IMR-90 (cell line): ENCODE data around the gene MAPKAPK2. TPM values are rescaled to one million over a fixed set of nuclear protein-coding genes. Genes with fewer than 3 reads are reported as not detected.

ENCODE experiments used
- ATAC-seq: fragments of 200-7000 bp; cut with Tn5 transposase; 2 replicates; pipeline ENCODE4 v1.9.1; 2020; ENCODE audit warnings: low read depth, mild to moderate bottlenecking, moderate library complexity
- BruUV-seq: library from RNA; stranded (reverse); fragments of 400-500 nt; replicated peaks from 2 replicates; lab custom pipeline; 2021; lab: Mats Ljungman, UMichigan
- CTCF ChIA-PET: fragments of 300-600 bp; formaldehyde crosslinking; extraction: SDS; loops from one replicate; lab custom pipeline; 2021; ENCODE audit warnings: antibody characterized with exemption; lab: Yijun Ruan, JAX
- POLR2A ChIA-PET: fragments of 300-600 bp; sonication (Branson Sonifier 250); formaldehyde crosslinking; loops from one replicate; lab custom pipeline; 2022; ENCODE audit warnings: antibody characterized with exemption; ENCODE audit not compliant: unreplicated experiment; lab: Charles Lee
- DNase-seq: peaks from one replicate; pipeline ENCODE4 v3.0.0; 2013
- H2AFZ ChIP-seq: replicated peaks from 2 replicates; pipeline ENCODE3; 2013; ENCODE audit warnings: low read length, mild to moderate bottlenecking; ENCODE audit not compliant: poor library complexity
- H2AK5ac ChIP-seq: 2 replicates; pipeline ENCODE4 v1.6.1; 2013; ENCODE audit warnings: low read depth, low read length, inconsistent platforms
- H2AK9ac ChIP-seq: replicated peaks from 2 replicates; pipeline ENCODE3; 2013; ENCODE audit warnings: mild to moderate bottlenecking, low read depth, low read length, moderate library complexity; ENCODE audit not compliant: poor library complexity
- H2BK120ac ChIP-seq: 2 replicates; pipeline ENCODE4 v1.6.1; 2013; ENCODE audit warnings: low read depth, low read length, inconsistent platforms
- H2BK15ac ChIP-seq: 3 replicates; pipeline ENCODE4 v1.6.1; 2013; ENCODE audit warnings: low read depth, low read length, inconsistent platforms
- H2BK20ac ChIP-seq: 2 replicates; pipeline ENCODE4 v1.6.1; 2013; ENCODE audit warnings: low read depth, mild to moderate bottlenecking, inconsistent platforms, low read length, moderate library complexity
- H2BK5ac ChIP-seq: 2 replicates; pipeline ENCODE4 v1.6.1; 2013; ENCODE audit warnings: mild to moderate bottlenecking, low read depth, low read length, inconsistent platforms; ENCODE audit not compliant: poor library complexity, severe bottlenecking
- H3K14ac ChIP-seq: replicated peaks from 2 replicates; pipeline ENCODE4 v1.6.1; 2013; ENCODE audit warnings: low read depth, low read length, inconsistent platforms
- H3K18ac ChIP-seq: 2 replicates; pipeline ENCODE4 v1.6.1; 2013; ENCODE audit warnings: low read depth, low read length, control low read depth
- H3K23ac ChIP-seq: 2 replicates; pipeline ENCODE4 v1.6.1; 2013; ENCODE audit warnings: low read depth, low read length, inconsistent platforms
- H3K27ac ChIP-seq: 2 replicates; pipeline ENCODE4 v1.5.1; 2013; ENCODE audit warnings: mild to moderate bottlenecking, control low read depth, low read length; ENCODE audit not compliant: insufficient read depth
- H3K27me3 ChIP-seq: 2 replicates; pipeline ENCODE4 v1.6.1; 2013; ENCODE audit warnings: low read length; ENCODE audit not compliant: control insufficient read depth, insufficient read depth
- H3K36me3 ChIP-seq: 2 replicates; pipeline ENCODE4 v1.6.1; 2013; ENCODE audit warnings: low read length, mixed read lengths; ENCODE audit not compliant: control insufficient read depth, insufficient read depth
- H3K4ac ChIP-seq: 2 replicates; pipeline ENCODE4 v1.6.1; 2013; ENCODE audit warnings: low read depth, low read length, inconsistent platforms
- H3K4me1 ChIP-seq: 2 replicates; pipeline ENCODE4 v1.6.1; 2013; ENCODE audit warnings: low read length, mixed read lengths; ENCODE audit not compliant: control insufficient read depth, insufficient read depth
- H3K4me2 ChIP-seq: 2 replicates; pipeline ENCODE4 v1.6.1; 2013; ENCODE audit warnings: low read depth, mild to moderate bottlenecking, control low read depth, low read length, moderate library complexity
- H3K4me3 ChIP-seq: 2 replicates; pipeline ENCODE4 v1.5.1; 2013; ENCODE audit warnings: low read depth, mild to moderate bottlenecking, control low read depth, low read length, moderate library complexity; ENCODE audit not compliant: insufficient read depth
- H3K56ac ChIP-seq: 2 replicates; pipeline ENCODE4 v1.6.1; 2013; ENCODE audit warnings: low read length, inconsistent platforms; ENCODE audit not compliant: insufficient read depth; ENCODE audit errors: extremely low read depth
- H3K79me1 ChIP-seq, 2 experiments: 2 replicates each; pipeline ENCODE4 v1.6.1; 2013; ENCODE audit warnings: low read length in 2 of 2, inconsistent platforms in 1 of 2, low read depth in 1 of 2
- H3K9ac ChIP-seq: 2 replicates; pipeline ENCODE4 v1.6.1; 2013; ENCODE audit warnings: low read depth, low read length, control low read depth
- H3K9me1 ChIP-seq: 2 replicates; pipeline ENCODE4 v1.6.1; 2013; ENCODE audit warnings: low read length, inconsistent platforms; ENCODE audit not compliant: insufficient read depth
- H3K9me3 ChIP-seq: 2 replicates; pipeline ENCODE4 v1.6.1; 2013; ENCODE audit warnings: low read length; ENCODE audit not compliant: control insufficient read depth, insufficient read depth
- H4K20me1 ChIP-seq: 2 replicates; pipeline ENCODE4 v1.6.1; 2013; ENCODE audit warnings: low read length, inconsistent platforms; ENCODE audit not compliant: insufficient read depth
- H4K5ac ChIP-seq: 2 replicates; pipeline ENCODE4 v1.6.1; 2013; ENCODE audit warnings: mild to moderate bottlenecking, low read depth, low read length, control low read depth
- H4K8ac ChIP-seq, 2 experiments: 2 replicates each; pipeline ENCODE4 v1.6.1; 2013; ENCODE audit warnings: low read depth in 2 of 2, low read length in 2 of 2, control low read depth in 1 of 2, inconsistent platforms in 1 of 2
- H4K91ac ChIP-seq: 2 replicates; pipeline ENCODE4 v1.6.1; 2013; ENCODE audit warnings: low read depth, low read length, inconsistent platforms; ENCODE audit not compliant: insufficient read depth
- CEBPB ChIP-seq: IDR thresholded peaks from 2 replicates; pipeline ENCODE4 v1.6.1; 2012; ENCODE audit warnings: low read depth, low read length, improper control_type of control experiment
- RFX5 ChIP-seq: IDR thresholded peaks from 2 replicates; pipeline ENCODE4 v1.8.0; 2012; ENCODE audit warnings: low read depth, mild to moderate bottlenecking, low read length, moderate library complexity
- WGBS, 2 experiments: methylation state at CpG; one replicate each; pipeline versions ENCODE4 v1.1.5 to v1.1.7; 2013; ENCODE audit warnings: missing lambda C conversion rate in 2 of 2; ENCODE audit not compliant: insufficient read length in 1 of 2; ENCODE audit errors: extremely low coverage in 2 of 2; 5-methylcytosine and 5-hydroxymethylcytosine counted together
- dilution Hi-C: fragments of 300-500 bp; cut with HindIII; formaldehyde crosslinking; loops from one replicate; pipeline ENCODE4 v1.14.3; 2018; ENCODE audit warnings: low sequenced_read_pairs; ENCODE audit not compliant: unreplicated experiment
- in situ Hi-C: fragments of 300-500 bp; cut with MboI; formaldehyde crosslinking; loops from 3 replicates; pipeline ENCODE4 v1.14.3; 2019; ENCODE audit warnings: low sequenced_read_pairs, inconsistent platforms, mixed read lengths
- intact Hi-C: fragments of 100-400 bp; cut with micrococcal nuclease; formaldehyde crosslinking; loops from 2 replicates; pipeline ENCODE4 v1.10.0; 2022
- polyA plus RNA-seq, 3 experiments: library from polyadenylated mRNA; depleted of rRNA; stranded (reverse); fragments of >200 nt; gene quantifications; 2 replicates each; pipeline ENCODE4 v1.2.3, GENCODE V29; 2012; ENCODE audit warnings: low replicate concordance in 1 of 3
- total RNA-seq: library from RNA; depleted of rRNA; stranded (reverse); fragments of >200 nt; gene quantifications from 2 replicates; pipeline ENCODE4 v1.2.3, GENCODE V29; 2012

Gene MAPKAPK2
- total and polyA plus RNA-seq, 2 of the 4 experiments (the other 2 are of a cell fraction) = 56.5 to 66.4 TPM

DNA sequence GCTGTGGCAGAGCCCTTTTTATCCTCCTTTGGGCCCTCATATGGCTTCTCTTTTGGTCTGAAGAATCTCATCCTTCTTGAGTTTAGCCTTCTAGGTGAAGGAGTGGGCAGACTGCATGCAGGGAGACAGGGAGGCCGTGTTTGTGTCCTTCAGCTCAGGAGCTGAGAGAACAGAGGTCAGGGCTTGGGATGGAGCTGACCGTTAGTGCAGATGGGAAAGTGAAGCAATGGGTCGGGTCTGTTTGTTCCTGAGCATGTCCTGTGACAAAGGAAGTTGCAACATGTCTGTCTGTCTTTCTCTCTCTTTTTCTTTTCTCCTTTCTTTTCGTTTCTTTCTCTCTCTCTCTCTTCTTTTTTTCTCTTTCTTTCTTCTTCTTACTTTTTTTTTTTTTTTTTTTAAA, 14.9 kb downstream of the MAPKAPK2 start:
- H4K5ac ChIP-seq = no peak overlapping the region
- H2BK20ac ChIP-seq = no peak overlapping the region
- no peak overlapping the region for H2BK5ac ChIP-seq
- peak overlapping the region; percentile 16 for H3K14ac ChIP-seq
- TF ChIP-seq RFX5 = no peak
- peak; percentile 68 for TF ChIP-seq CEBPB
- no peak overlapping the region for H2BK15ac ChIP-seq
- no peak overlapping the region for H2AK9ac ChIP-seq
- H3K4me1 ChIP-seq = peaks cover 25% of the 10 kb centered on the region
- peak overlapping the region; percentile 17; the same call in 1 of the 2 replicates for H3K4me2 ChIP-seq
- ChIA-PET CTCF (interaction anchor here (0.5 kb wide), 1 partner anchor 966 kb away, joined by 3 read pairs; no protein-coding TSS in a partner anchor), POLR2A (no interaction called here)
- H3K18ac ChIP-seq = no peak overlapping the region
- H3K9ac ChIP-seq = no peak overlapping the region
- WGBS, 2 experiments = no CpG with 5 or more reads among the region's 4 CpGs
- H3K27ac ChIP-seq = peak overlapping the region; percentile 4; the same call in 1 of the 2 replicates
- dilution Hi-C loops = no loop called here
- no peaks in the 10 kb centered on the region for H3K9me3 ChIP-seq
- no peak overlapping the region for H3K56ac ChIP-seq
- no peaks in the 10 kb centered on the region for H3K27me3 ChIP-seq
- intact Hi-C loops = no loop called here
- peaks cover 71% of the 10 kb centered on the region for H3K9me1 ChIP-seq
- no peak overlapping the region for H2AFZ ChIP-seq
- H2AK5ac ChIP-seq = peak overlapping the region; percentile 63; the same call in 1 of the 2 replicates
- H3K4ac ChIP-seq = peak overlapping the region; percentile 22; the same call in 1 of the 2 replicates
- peak; percentile 25; the same call in 1 of the 2 replicates for ATAC-seq
- no peak overlapping the region for H3K4me3 ChIP-seq
- no peak for DNase-seq
- peaks cover 15 to 100% of the 10 kb centered on the region in 2 experiments for H3K79me1 ChIP-seq
- BruUV-seq = no TSS peak
- H4K20me1 ChIP-seq = peaks cover 100% of the 10 kb centered on the region
- 0 out of 2 replicates have a peak overlapping the region, but pooled peaks have one; percentile 18 for H3K23ac ChIP-seq
- H2BK120ac ChIP-seq = no peak overlapping the region
- H4K91ac ChIP-seq = no peak overlapping the region
- in situ Hi-C loops = no loop called here
- H4K8ac ChIP-seq = no peak overlapping the region
- peaks cover 4% of the 10 kb centered on the region for H3K36me3 ChIP-seq
